MV-4-11 (cell line): ENCODE measurements around the gene USF3.

Experiments used
- DNase-seq: peaks from one replicate; lab custom pipeline; 2025; lab: John Stamatoyannopoulos, UW

USF3 gene

DNA sequence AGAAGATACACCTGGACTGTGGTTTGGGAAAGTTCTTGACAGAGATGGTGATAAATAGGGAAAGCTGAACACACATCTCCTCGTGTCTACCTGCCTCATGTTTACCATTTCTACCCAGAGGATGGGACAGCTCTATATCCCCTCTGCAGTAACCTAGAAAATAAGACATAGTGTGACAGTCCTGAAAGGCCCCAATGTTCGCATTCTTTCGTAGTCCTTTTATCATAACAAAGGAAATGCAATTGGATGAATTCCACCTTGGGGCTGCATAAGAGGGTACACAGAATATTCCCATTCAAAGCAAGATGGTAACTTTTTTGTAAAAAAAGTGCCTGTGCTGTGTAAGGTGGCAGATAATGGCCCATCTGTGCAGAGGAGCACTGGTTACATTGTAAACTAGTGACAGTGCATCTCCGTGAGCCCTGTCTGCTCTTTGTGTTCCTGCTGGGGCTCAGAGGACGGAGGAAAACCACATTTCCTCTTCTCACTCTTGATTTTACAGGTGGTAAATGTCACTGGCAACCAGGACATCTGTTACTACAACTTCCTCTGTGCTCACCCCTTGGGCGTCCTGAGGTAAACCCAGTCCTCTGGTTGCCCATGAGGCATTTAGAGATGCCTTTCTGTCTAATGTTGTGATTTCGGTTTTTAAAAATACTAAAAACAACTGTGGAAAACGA is 89.8 kb downstream of the USF3 start:
- DNase-seq = peak; percentile 34

DNA sequence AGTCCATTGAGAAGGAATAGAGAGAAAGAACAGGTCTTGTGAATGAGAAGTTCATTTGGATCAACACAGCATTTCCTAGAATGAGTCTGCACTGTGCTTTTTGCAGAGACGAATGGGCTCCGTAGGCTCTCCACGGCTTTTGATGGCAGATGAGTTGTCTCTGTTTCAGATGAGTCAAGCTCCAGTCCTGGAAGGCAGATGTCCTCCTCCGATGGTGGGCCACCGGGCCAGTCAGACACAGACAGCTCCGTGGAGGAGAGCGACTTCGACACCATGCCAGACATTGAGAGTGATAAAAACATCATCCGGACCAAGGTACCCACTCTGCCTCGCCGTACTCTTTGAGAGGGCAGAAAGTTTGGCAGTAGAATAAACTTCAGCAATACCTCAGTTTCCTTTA is 93.6 kb downstream of the USF3 start:
- DNase-seq = no peak

DNA sequence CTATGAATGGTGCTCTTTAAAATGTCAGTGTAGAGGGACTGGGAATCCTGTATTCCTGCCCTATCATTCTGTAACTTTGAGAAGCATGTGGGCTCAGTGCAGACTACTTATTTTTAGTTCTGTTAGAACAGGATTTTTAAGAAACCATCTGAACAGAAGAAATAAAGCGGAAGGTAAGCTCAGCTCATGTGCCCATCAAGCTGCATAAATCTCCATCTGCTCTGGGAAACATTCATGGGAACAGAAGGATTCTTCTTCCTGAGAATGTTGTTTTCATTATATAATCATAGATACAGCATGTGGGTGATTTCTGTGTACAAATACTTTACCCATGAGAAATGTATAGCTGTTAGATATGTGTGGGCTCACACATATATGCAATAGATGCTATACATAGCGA is 94.2 kb downstream of the USF3 start:
- DNase-seq = no peak

DNA sequence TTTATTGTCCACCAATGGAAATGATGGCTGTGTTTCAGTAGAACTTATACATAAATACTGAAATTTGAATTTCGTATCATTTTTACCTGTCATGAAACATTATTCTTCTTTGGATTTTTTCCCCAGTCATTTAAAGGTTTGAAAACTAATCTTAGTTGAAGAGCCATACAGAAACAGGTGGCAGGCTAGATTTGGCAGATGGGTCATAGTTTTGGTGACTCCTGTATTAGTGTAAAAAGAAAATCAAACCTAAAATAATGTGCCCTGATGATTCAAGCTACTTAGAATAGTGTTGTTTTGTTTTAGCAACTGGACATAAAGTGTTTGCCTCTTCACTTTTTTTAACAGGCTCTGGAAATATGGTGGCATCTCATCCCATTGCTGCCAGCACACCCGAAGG is 95.2 kb downstream of the USF3 start:
- no peak for DNase-seq

DNA sequence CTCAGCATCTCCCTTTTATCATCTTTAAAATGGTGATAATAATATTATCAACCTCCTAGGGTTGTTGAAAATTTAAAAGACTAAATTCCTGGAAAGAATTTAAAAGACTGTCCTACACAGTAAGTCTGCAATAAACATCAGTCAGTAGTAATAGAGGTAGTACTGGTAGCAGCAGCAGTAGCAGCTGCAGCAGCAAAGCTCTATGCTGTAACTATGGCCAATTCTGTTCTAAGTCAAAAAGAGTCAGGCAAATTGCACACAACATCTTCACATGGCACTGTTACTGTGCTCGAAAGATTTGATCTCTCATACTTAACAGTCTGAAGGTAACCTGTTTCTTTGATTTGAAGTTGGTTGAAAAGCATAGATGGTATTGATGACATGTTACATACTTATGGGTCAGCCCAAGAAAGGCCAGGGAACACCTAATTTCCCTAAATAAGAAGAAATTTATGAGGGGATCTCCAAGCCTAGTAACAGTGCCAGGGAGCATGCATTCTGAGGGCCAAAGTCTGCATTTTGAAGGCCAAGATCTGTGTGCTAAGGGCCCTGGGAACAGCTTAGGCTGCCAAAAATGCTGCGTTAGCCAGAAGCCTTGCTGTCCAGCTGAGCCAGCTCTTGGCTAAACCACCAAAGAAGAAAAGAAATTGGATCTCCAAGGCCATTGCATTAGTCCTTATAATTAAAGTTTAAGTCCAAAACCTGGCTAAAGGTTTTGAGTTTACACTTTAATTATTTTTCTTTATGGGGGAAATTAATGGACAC is 95.8 kb downstream of the USF3 start:
- DNase-seq = no peak
